HCT116 (cell line): ENCODE measurements around the gene RPL36A. TPM values are rescaled to one million over a fixed set of nuclear protein-coding genes. Genes with fewer than 3 reads are reported as not detected.

ENCODE experiments used
- ATAC-seq: fragments of 200-7000 bp; cut with Tn5 transposase; 2 replicates; pipeline ENCODE4 v1.9.1; 2020; ENCODE audit warnings: mild to moderate bottlenecking, moderate library complexity
- BruUV-seq: library from RNA; stranded (reverse); fragments of 400-500 nt; replicated peaks from 2 replicates; lab custom pipeline; 2021; lab: Mats Ljungman, UMichigan
- CTCF ChIA-PET: fragments of 300-600 bp; sonication (Branson Sonifier 250); formaldehyde crosslinking; loops from one replicate; lab custom pipeline; 2021; ENCODE audit warnings: antibody characterized with exemption; lab: Charles Lee
- POLR2A ChIA-PET: fragments of 300-600, 350-600 bp; sonication (Branson Sonifier 250); formaldehyde crosslinking; loops from one replicate; lab custom pipeline; 2021; ENCODE audit warnings: antibody characterized with exemption; lab: Charles Lee
- RAD21 ChIA-PET, 2 experiments: fragments of 300-600 bp; sonication (Branson Sonifier 250); formaldehyde crosslinking; loops; one replicate each; lab custom pipeline; 2023; ENCODE audit warnings: low total read pairs in 2 of 2; ENCODE audit not compliant: uncharacterized antibody in 2 of 2, unreplicated experiment in 2 of 2, low non-redundant PET in 1 of 2; lab: Charles Lee
- DNase-seq: peaks from one replicate; pipeline ENCODE4 v3.0.0-alpha.2; 2010; ENCODE audit warnings: low read depth, low spot score
- H2AFZ ChIP-seq: fragments of 200-600 bp; shearing (Covaris generic), sonication (generic); 2 replicates; pipeline ENCODE4 v1.6.1; 2017; ENCODE audit warnings: low read depth, mixed run types, mixed read lengths, antibody characterized with exemption, low read length; ENCODE audit not compliant: poor library complexity, severe bottlenecking
- H3K27ac ChIP-seq: 2 replicates; pipeline ENCODE4 v1.5.1; 2012; ENCODE audit warnings: low read depth, low read length
- H3K27me3 ChIP-seq: fragments of 200-600 bp; sonication (generic); 2 replicates; pipeline ENCODE4 v1.6.1; 2016; ENCODE audit warnings: mixed run types, low read length, mixed read lengths; ENCODE audit not compliant: insufficient read depth
- H3K36me3 ChIP-seq, 2 experiments: fragments of 200-500 bp in 1 of 2; fragments of 200-600 bp in 1 of 2; sonication (Bioruptor generic) in 1 of 2; sonication (generic) in 1 of 2; 2 replicates each; pipeline versions ENCODE4 v1.5.1 to v1.6.1; 2014 to 2016; ENCODE audit warnings: low read length in 2 of 2, inconsistent platforms in 1 of 2, mixed read lengths in 1 of 2, mixed run types in 1 of 2; ENCODE audit not compliant: insufficient read depth in 2 of 2, control insufficient read depth in 1 of 2
- H3K4me1 ChIP-seq, 2 experiments: fragments of 200-600 bp in 1 of 2; sonication (generic) in 1 of 2; 2 replicates each; pipeline versions ENCODE4 v1.5.1 to v1.6.1; 2012 to 2017; ENCODE audit warnings: low read length in 2 of 2, inconsistent platforms in 1 of 2, mild to moderate bottlenecking in 1 of 2, mixed read lengths in 1 of 2, mixed run types in 1 of 2, moderate library complexity in 1 of 2; ENCODE audit not compliant: insufficient read depth in 2 of 2, control insufficient read depth in 1 of 2
- H3K4me2 ChIP-seq: fragments of 200-600 bp; sonication (generic); 2 replicates; pipeline ENCODE4 v1.6.1; 2017; ENCODE audit warnings: mixed run types, low read length, mixed read lengths
- H3K4me3 ChIP-seq, 2 experiments: fragments of 200-600 bp in 1 of 2; sonication (generic) in 1 of 2; replicated peaks in 1 of 2; 2 replicates each; pipeline ENCODE4 v1.5.1; 2011 to 2016; ENCODE audit warnings: low read length in 2 of 2, control low read depth in 1 of 2, low read depth in 1 of 2, mild to moderate bottlenecking in 1 of 2, mixed read lengths in 1 of 2, mixed run types in 1 of 2
- H3K79me2 ChIP-seq: fragments of 200-600 bp; sonication (generic); 2 replicates; pipeline ENCODE4 v1.6.1; 2017; ENCODE audit warnings: mild to moderate bottlenecking, mixed run types, low read length, moderate library complexity, mixed read lengths; ENCODE audit not compliant: insufficient read depth
- H3K9ac ChIP-seq: fragments of 200-600 bp; sonication (generic); 2 replicates; pipeline ENCODE4 v1.6.1; 2016; ENCODE audit warnings: low read length, mixed read lengths
- H3K9me2 ChIP-seq: fragments of 200-600 bp; sonication (generic), shearing (Covaris generic); 2 replicates; pipeline ENCODE4 v1.6.1; 2017; ENCODE audit warnings: mixed run types, mild to moderate bottlenecking, moderate library complexity; ENCODE audit not compliant: insufficient read depth
- H3K9me3 ChIP-seq, 2 experiments: fragments of 200-500 bp in 1 of 2; fragments of 200-600 bp in 1 of 2; sonication (Bioruptor generic) in 1 of 2; sonication (generic) in 1 of 2; 2 replicates each; pipeline ENCODE4 v1.6.1; 2014 to 2017; ENCODE audit warnings: low read length in 2 of 2, mixed read lengths in 2 of 2, inconsistent platforms in 1 of 2, low read depth in 1 of 2, mild to moderate bottlenecking in 1 of 2, mixed run types in 1 of 2, moderate library complexity in 1 of 2; ENCODE audit not compliant: control insufficient read depth in 1 of 2, insufficient read depth in 1 of 2
- H4K20me1 ChIP-seq: fragments of 200-600 bp; sonication (generic), shearing (Covaris generic); 2 replicates; pipeline ENCODE4 v1.6.1; 2017; ENCODE audit warnings: mixed run types, mild to moderate bottlenecking, moderate library complexity; ENCODE audit not compliant: insufficient read depth
- CEBPB ChIP-seq: IDR thresholded peaks from 2 replicates; pipeline ENCODE4 v1.6.1; 2012; ENCODE audit warnings: low read depth
- EGR1 ChIP-seq: IDR thresholded peaks from 2 replicates; pipeline ENCODE4 v1.6.1; 2012; ENCODE audit warnings: low read depth
- EZH2 ChIP-seq: fragments of 200-600 bp; sonication (generic); IDR thresholded peaks from 2 replicates; pipeline ENCODE4 v1.6.1; 2017; ENCODE audit warnings: antibody characterized with exemption, mixed run types
- EZH2phosphoT487 ChIP-seq: fragments of 200-600 bp; IDR thresholded peaks from 2 replicates; pipeline ENCODE4 v1.6.1; 2018; ENCODE audit warnings: antibody characterized with exemption, borderline replicate concordance
- POLR2A ChIP-seq: IDR thresholded peaks from 2 replicates; pipeline ENCODE4 v1.7.0; 2011; ENCODE audit warnings: borderline replicate concordance; ENCODE audit not compliant: insufficient read depth, insufficient read length; ENCODE audit errors: extremely low read depth
- POLR2AphosphoS5 ChIP-seq: IDR thresholded peaks from 2 replicates; pipeline ENCODE4 v1.6.1; 2011; ENCODE audit warnings: mild to moderate bottlenecking, low read depth, low read length, moderate library complexity
- RAD21 ChIP-seq: IDR thresholded peaks from 2 replicates; pipeline ENCODE4 v1.6.1; 2012; ENCODE audit warnings: low read depth, mild to moderate bottlenecking
- SIN3A ChIP-seq: IDR thresholded peaks from 2 replicates; pipeline ENCODE4 v1.6.1; 2012; ENCODE audit warnings: low read depth
- SP1 ChIP-seq: IDR thresholded peaks from 2 replicates; pipeline ENCODE4 v1.6.1; 2012; ENCODE audit warnings: low read depth
- TCF7L2 ChIP-seq: IDR thresholded peaks from 2 replicates; pipeline ENCODE4 v1.7.0; 2011; ENCODE audit warnings: borderline replicate concordance, inconsistent platforms; ENCODE audit not compliant: insufficient read depth, insufficient read length; ENCODE audit errors: extremely low read depth
- YY1 ChIP-seq: IDR thresholded peaks from 2 replicates; pipeline ENCODE4 v1.6.1; 2011; ENCODE audit warnings: low read length, low read depth, moderate library complexity, mild to moderate bottlenecking; ENCODE audit not compliant: insufficient replicate concordance; ENCODE audit errors: extremely low read depth
- ZFX ChIP-seq: fragments of 450-650 bp; IDR thresholded peaks from 2 replicates; pipeline ENCODE4 v1.6.1; 2017
- ZNF274 ChIP-seq: fragments of 200-500 bp; sonication (Bioruptor generic); IDR thresholded peaks from 2 replicates; pipeline ENCODE4 v1.6.1; 2014; ENCODE audit warnings: mild to moderate bottlenecking, low read depth, low read length, inconsistent platforms
- intact Hi-C: fragments of 100-400 bp; cut with micrococcal nuclease; formaldehyde crosslinking; loops from 2 replicates; pipeline ENCODE4 v1.10.0; 2022
- total RNA-seq: library from RNA; stranded (reverse); gene quantifications from one replicate; pipeline ENCODE4 v1.2.1, GENCODE V29; 2021; ENCODE audit not compliant: unreplicated experiment
- TF ChIP-seq, protein P1 (sequence below): IDR thresholded peaks from 2 replicates; pipeline ENCODE4 v1.6.1; 2012
- TF ChIP-seq, protein P2 (sequence below): IDR thresholded peaks from 2 replicates; pipeline ENCODE4 v1.6.1; 2012; ENCODE audit warnings: low read depth
- TF ChIP-seq, protein P3 (sequence below), 3 experiments: fragments of 200-600 bp in 1 of 3; sonication (generic) in 1 of 3; IDR thresholded peaks in 2 of 3; conservative IDR thresholded peaks in 1 of 3; 2 replicates each; pipeline ENCODE4 v1.5.1; 2012 to 2017; ENCODE audit warnings: low read depth in 2 of 3, low read length in 2 of 3, antibody characterized with exemption in 1 of 3, borderline replicate concordance in 1 of 3, control low read depth in 1 of 3, mild to moderate bottlenecking in 1 of 3, mixed read lengths in 1 of 3, mixed run types in 1 of 3, moderate library complexity in 1 of 3; ENCODE audit not compliant: insufficient read depth in 1 of 3

The RPL36A gene
- total RNA-seq, 1 experiment from 2014 or later, result 360 TPM

DNA sequence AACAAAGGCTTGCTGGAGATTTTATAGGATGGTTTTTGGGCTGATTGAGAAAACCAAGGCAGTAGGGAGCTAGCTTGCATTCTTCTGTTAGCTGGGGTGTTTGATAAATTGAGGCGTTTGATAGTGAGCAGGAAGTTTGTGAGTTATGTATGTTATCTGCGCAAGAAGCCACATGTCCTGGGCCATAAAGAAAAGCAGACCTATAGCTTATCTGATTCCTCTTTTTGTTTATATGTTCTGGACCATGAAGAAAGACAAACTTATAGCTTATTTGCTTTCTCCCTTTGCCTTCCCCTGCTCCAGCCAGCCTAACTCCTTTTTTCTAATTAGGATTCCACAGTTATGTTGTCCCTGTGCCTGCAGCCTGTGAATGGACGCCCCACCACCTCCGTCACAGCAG, 26.4 kb downstream of the RPL36A start:
- Histone ChIP-seq H3K4me2 (no peak overlapping the region), H3K27ac (no peak overlapping the region), H4K20me1 (no peaks in the 10 kb centered on the region), H2AFZ (no peak overlapping the region), H3K9me2 (no peaks in the 10 kb centered on the region), H3K79me2 (peaks cover 18% of the 10 kb centered on the region), H3K4me3 (no peak overlapping the region), H3K36me3 (peaks cover 5 to 8% of the 10 kb centered on the region in 2 experiments; a peak in 3 of 4 replicates), H3K27me3 (no peaks in the 10 kb centered on the region), H3K9ac (no peak overlapping the region), H3K9me3 (no peaks in the 10 kb centered on the region), H3K4me1 (no peaks in the 10 kb centered on the region)
- POLR2A ChIA-PET, result no interaction called here
- DNase-seq (no peak), ATAC-seq (no peak)
- BruUV-seq, result no TSS peak
- TF ChIP-seq RAD21 (no peak), EZH2phosphoT487 (no peak), CEBPB (no peak), SP1 (no peak), POLR2A (no peak), SIN3A (no peak), TCF7L2 (no peak), ZNF274 (no peak), EGR1 (no peak), EZH2 (no peak), ZFX (no peak), POLR2AphosphoS5 (no peak), YY1 (no peak)
- TF ChIP-seq, protein P1, sequence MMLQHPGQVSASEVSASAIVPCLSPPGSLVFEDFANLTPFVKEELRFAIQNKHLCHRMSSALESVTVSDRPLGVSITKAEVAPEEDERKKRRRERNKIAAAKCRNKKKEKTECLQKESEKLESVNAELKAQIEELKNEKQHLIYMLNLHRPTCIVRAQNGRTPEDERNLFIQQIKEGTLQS, result no peak
- TF ChIP-seq, protein P2, sequence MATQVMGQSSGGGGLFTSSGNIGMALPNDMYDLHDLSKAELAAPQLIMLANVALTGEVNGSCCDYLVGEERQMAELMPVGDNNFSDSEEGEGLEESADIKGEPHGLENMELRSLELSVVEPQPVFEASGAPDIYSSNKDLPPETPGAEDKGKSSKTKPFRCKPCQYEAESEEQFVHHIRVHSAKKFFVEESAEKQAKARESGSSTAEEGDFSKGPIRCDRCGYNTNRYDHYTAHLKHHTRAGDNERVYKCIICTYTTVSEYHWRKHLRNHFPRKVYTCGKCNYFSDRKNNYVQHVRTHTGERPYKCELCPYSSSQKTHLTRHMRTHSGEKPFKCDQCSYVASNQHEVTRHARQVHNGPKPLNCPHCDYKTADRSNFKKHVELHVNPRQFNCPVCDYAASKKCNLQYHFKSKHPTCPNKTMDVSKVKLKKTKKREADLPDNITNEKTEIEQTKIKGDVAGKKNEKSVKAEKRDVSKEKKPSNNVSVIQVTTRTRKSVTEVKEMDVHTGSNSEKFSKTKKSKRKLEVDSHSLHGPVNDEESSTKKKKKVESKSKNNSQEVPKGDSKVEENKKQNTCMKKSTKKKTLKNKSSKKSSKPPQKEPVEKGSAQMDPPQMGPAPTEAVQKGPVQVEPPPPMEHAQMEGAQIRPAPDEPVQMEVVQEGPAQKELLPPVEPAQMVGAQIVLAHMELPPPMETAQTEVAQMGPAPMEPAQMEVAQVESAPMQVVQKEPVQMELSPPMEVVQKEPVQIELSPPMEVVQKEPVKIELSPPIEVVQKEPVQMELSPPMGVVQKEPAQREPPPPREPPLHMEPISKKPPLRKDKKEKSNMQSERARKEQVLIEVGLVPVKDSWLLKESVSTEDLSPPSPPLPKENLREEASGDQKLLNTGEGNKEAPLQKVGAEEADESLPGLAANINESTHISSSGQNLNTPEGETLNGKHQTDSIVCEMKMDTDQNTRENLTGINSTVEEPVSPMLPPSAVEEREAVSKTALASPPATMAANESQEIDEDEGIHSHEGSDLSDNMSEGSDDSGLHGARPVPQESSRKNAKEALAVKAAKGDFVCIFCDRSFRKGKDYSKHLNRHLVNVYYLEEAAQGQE, result no peak
- TF ChIP-seq, protein P3, sequence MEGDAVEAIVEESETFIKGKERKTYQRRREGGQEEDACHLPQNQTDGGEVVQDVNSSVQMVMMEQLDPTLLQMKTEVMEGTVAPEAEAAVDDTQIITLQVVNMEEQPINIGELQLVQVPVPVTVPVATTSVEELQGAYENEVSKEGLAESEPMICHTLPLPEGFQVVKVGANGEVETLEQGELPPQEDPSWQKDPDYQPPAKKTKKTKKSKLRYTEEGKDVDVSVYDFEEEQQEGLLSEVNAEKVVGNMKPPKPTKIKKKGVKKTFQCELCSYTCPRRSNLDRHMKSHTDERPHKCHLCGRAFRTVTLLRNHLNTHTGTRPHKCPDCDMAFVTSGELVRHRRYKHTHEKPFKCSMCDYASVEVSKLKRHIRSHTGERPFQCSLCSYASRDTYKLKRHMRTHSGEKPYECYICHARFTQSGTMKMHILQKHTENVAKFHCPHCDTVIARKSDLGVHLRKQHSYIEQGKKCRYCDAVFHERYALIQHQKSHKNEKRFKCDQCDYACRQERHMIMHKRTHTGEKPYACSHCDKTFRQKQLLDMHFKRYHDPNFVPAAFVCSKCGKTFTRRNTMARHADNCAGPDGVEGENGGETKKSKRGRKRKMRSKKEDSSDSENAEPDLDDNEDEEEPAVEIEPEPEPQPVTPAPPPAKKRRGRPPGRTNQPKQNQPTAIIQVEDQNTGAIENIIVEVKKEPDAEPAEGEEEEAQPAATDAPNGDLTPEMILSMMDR (IDR thresholded peaks at IDR 0.05 in 2 of 3, conservative IDR thresholded peaks at IDR 0.05 in 1 of 3; ENCODE audit: borderline replicate concordance in 1 of 3, insufficient read depth in 1 of 3, low read depth in 2 of 3, low read length in 2 of 3), result no peak
- intact Hi-C loops, result loop anchor here (5.0 kb wide), 1 partner anchor 180 kb away; no protein-coding TSS in a partner anchor
- RAD21 ChIA-PET, result no interaction called here
- CTCF ChIA-PET, result interaction anchor here (1.1 kb wide), 1 partner anchor 341 kb away, joined by 3 read pairs; no protein-coding TSS in a partner anchor
